ENCODE data around the gene NKX2-4.

GRCh38 chr20:21377701-21378100 is 19.6 kb downstream of the NKX2-4 start:
- TF ChIP-seq POLR2AphosphoS5 (IDR thresholded peaks at IDR 0.05) (no peak), POLR2A (IDR thresholded peaks at IDR 0.05) (no peak), CTCF (IDR thresholded peaks at IDR 0.05) (no peak), EP300 (IDR thresholded peaks at IDR 0.05) (no peak)
